SK-N-SH (cell line): ENCODE results near the gene VN1R4.

ENCODE experiments used
- CHD2 ChIP-seq: fragments of 150-350 bp; IDR thresholded peaks from 2 replicates; pipeline ENCODE4 v1.6.1; 2018; ENCODE audit warnings: low read length; ENCODE audit not compliant: partially characterized antibody
- CTCF ChIP-seq: fragments of 200-600 bp; sonication (generic); IDR thresholded peaks from 2 replicates; pipeline ENCODE4 v1.6.1; 2017; ENCODE audit warnings: antibody characterized with exemption, mild to moderate bottlenecking, moderate library complexity
- EP300 ChIP-seq, 2 experiments: IDR thresholded peaks; 2 replicates each; pipeline versions ENCODE4 v1.4.0 to v1.6.1; 2012; ENCODE audit warnings: borderline replicate concordance in 1 of 2, low read depth in 1 of 2, low read length in 1 of 2
- EZH2phosphoT487 ChIP-seq: fragments of 200-600 bp; sonication (generic); IDR thresholded peaks from 2 replicates; pipeline ENCODE4 v1.6.1; 2017; ENCODE audit warnings: low read depth, mixed run types, mild to moderate bottlenecking, antibody characterized with exemption, moderate library complexity, borderline replicate concordance
- FOSL2 ChIP-seq: IDR thresholded peaks from 2 replicates; pipeline ENCODE4 v1.4.0; 2012; ENCODE audit warnings: low read depth, mild to moderate bottlenecking, moderate library complexity, borderline replicate concordance
- FOXJ3 ChIP-seq: sonication (generic); formaldehyde crosslinking; IDR thresholded peaks from 2 replicates; pipeline ENCODE4 v1.5.1; 2020; ENCODE audit warnings: mild to moderate bottlenecking, missing genetic modification reagents
- TAF1 ChIP-seq: IDR thresholded peaks from 2 replicates; pipeline ENCODE4 v1.6.1; 2012; ENCODE audit warnings: low read depth, mild to moderate bottlenecking, low read length, moderate library complexity, borderline replicate concordance
- TEAD4 ChIP-seq: IDR thresholded peaks from 2 replicates; pipeline ENCODE4 v1.4.0; 2012; ENCODE audit warnings: mild to moderate bottlenecking, borderline replicate concordance; ENCODE audit not compliant: insufficient read depth
- YY1 ChIP-seq: IDR thresholded peaks from 2 replicates; pipeline ENCODE4 v1.4.0; 2012; ENCODE audit warnings: low read depth, mild to moderate bottlenecking
- TF ChIP-seq, protein P1 (sequence below): IDR thresholded peaks from 2 replicates; pipeline ENCODE4 v1.4.0; 2012; ENCODE audit warnings: low read depth
- TF ChIP-seq, protein P2 (sequence below): IDR thresholded peaks from 2 replicates; pipeline ENCODE4 v1.4.0; 2012; ENCODE audit warnings: low read depth, borderline replicate concordance
- TF ChIP-seq, protein P3 (sequence below): IDR thresholded peaks from 2 replicates; pipeline ENCODE4 v1.6.1; 2012; ENCODE audit warnings: mild to moderate bottlenecking, low read depth, low read length, moderate library complexity

- TF ChIP-seq CTCF (no peak), TAF1 (no peak), CHD2 (no peak), TEAD4 (no peak), FOXJ3 (CRISPR knock-in tag) (no peak), YY1 (no peak), EZH2phosphoT487 (no peak), FOSL2 (no peak), EP300 (IDR thresholded peaks at IDR 0.05; ENCODE audit: borderline replicate concordance in 1 of 2, low read depth in 1 of 2, low read length in 1 of 2) (no peak)
- TF ChIP-seq, protein P1, sequence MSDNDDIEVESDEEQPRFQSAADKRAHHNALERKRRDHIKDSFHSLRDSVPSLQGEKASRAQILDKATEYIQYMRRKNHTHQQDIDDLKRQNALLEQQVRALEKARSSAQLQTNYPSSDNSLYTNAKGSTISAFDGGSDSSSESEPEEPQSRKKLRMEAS, result no peak
- TF ChIP-seq, protein P2, sequence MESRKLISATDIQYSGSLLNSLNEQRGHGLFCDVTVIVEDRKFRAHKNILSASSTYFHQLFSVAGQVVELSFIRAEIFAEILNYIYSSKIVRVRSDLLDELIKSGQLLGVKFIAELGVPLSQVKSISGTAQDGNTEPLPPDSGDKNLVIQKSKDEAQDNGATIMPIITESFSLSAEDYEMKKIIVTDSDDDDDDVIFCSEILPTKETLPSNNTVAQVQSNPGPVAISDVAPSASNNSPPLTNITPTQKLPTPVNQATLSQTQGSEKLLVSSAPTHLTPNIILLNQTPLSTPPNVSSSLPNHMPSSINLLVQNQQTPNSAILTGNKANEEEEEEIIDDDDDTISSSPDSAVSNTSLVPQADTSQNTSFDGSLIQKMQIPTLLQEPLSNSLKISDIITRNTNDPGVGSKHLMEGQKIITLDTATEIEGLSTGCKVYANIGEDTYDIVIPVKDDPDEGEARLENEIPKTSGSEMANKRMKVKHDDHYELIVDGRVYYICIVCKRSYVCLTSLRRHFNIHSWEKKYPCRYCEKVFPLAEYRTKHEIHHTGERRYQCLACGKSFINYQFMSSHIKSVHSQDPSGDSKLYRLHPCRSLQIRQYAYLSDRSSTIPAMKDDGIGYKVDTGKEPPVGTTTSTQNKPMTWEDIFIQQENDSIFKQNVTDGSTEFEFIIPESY, result no peak
- TF ChIP-seq, protein P3, sequence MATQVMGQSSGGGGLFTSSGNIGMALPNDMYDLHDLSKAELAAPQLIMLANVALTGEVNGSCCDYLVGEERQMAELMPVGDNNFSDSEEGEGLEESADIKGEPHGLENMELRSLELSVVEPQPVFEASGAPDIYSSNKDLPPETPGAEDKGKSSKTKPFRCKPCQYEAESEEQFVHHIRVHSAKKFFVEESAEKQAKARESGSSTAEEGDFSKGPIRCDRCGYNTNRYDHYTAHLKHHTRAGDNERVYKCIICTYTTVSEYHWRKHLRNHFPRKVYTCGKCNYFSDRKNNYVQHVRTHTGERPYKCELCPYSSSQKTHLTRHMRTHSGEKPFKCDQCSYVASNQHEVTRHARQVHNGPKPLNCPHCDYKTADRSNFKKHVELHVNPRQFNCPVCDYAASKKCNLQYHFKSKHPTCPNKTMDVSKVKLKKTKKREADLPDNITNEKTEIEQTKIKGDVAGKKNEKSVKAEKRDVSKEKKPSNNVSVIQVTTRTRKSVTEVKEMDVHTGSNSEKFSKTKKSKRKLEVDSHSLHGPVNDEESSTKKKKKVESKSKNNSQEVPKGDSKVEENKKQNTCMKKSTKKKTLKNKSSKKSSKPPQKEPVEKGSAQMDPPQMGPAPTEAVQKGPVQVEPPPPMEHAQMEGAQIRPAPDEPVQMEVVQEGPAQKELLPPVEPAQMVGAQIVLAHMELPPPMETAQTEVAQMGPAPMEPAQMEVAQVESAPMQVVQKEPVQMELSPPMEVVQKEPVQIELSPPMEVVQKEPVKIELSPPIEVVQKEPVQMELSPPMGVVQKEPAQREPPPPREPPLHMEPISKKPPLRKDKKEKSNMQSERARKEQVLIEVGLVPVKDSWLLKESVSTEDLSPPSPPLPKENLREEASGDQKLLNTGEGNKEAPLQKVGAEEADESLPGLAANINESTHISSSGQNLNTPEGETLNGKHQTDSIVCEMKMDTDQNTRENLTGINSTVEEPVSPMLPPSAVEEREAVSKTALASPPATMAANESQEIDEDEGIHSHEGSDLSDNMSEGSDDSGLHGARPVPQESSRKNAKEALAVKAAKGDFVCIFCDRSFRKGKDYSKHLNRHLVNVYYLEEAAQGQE, result no peak
Observed at GRCh38 chr19:53272044-53272443, 4.5 kb upstream of the VN1R4 start.
